GM18858 (cell line): ENCODE data around the gene RAB31.

Experiments
- ATAC-seq: cut with Tn5 transposase; IDR thresholded peaks from one replicate; pipeline ENCODE4 v1.9.1; 2021; ENCODE audit not compliant: unreplicated experiment

The RAB31 gene

DNA sequence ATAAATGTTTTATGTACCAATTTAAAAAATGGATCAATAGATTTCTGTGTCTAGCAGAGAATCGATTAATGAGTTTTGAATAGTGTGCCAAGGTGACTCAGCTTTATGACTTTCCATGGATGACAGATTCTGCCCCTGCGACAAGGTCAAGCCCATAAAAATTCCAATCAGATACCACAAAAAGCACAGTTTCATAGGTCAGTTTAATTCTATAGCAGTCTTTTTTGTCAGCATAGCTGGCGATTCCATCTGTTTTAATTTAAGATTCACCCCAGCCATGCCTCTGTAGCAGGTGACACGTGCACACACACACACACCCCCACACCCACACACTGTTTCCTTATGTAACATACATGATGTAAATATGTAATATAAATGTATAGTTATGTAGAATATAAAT, 28.9 kb downstream of the RAB31 start:
- ATAC-seq = no peak

DNA sequence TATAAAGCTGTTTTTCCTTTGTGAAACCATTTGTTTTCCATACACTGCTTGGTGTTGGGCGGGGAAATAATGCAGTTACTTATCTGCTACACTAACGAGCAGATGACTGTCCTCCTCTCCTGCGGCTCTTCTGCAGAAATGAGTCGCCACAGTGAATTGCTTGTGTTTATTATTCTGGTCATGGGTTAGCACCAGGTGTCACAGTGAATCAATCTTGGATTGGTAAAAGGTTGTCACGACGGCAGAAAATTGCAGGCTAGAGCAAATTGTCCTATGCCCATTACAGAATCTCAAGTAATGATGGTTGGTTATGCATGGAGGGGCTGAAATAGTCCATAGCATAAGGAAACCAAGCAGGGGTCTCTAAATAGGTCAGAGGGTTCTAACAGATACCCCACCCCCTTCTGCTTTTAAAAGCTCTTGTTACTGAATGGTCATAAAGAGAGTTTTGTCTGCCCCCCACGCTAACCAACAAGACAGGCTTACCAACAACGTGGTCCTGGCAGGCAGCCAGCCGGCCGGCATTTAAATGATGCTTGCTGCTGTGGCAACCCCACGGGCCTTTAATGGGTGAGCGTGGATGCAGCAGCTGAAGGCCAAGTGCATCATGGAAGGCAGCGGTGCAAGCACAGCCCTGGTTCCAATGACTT, 29.5 kb downstream of the RAB31 start:
- ATAC-seq = no peak

DNA sequence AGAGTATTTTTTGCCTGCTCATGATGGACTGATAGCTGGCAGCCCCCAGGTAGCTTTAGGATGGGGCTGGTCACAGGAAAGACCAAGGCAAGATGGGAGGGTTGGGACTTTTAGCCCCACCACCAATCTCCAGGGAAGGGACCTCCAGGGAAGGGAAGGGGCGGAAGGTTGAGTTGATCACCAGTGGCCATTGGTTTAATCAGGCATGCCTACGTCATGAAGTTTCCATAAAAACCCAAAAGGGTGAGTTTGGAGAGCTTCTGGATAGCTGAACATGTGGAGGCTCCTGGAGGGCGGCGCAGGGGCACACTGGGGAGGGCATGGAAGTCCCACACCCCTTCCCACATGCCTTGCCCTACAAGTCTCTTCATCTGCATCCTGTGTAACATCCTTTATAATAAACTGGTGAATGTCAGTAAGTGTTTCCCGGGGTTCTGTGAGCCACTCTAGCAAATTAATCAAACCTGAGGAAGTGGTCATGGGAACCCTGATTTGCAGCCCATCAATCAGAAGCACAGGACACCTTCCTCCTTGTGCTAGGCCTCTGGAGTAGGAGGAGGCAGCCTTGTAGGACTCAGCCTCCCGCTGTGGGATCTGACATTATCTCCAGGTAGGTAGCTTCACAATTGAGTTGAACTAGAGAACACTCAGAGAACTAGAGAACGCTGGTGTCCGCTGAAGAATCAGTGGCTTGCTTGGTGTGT, 30.3 kb downstream of the RAB31 start:
- no peak for ATAC-seq

DNA sequence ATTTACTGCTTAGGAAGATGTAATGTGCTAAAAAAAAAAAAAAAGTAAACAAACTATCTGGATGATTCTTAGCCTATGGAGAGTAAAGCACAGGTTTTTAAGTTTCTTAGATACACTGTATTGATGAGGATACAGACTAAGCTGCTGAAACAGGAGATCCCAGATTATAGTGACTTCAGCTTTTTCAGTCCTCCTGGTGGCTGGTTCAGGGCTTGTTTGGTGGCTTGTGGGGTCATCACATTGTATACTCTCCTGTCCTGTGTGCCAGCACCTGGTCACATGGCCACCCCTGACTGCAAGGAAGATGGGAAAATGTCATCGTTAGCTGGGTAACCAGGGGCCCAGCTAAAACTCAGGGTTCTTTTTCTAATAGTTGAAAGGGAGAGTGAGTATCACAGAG, 31.4 kb downstream of the RAB31 start:
- no peak for ATAC-seq

DNA sequence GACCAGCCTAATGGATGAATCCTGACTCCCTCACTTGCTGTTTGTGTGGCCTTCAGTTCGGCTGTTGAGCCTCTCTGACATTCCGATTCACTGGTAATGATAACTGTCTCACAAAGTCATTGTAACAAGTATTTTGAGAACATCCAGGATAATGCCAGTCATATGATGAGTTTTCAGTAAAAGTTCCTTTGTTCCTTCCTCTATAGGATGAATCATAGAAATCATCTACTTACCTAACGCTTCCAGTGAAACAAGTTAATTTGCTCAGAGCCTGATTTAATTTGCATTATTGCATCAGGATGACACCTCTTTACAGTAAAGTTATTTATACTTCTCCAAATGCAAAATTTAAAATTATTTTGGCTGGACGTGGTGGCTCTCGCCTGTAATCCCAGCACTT, 32.0 kb downstream of the RAB31 start:
- no peak for ATAC-seq

DNA sequence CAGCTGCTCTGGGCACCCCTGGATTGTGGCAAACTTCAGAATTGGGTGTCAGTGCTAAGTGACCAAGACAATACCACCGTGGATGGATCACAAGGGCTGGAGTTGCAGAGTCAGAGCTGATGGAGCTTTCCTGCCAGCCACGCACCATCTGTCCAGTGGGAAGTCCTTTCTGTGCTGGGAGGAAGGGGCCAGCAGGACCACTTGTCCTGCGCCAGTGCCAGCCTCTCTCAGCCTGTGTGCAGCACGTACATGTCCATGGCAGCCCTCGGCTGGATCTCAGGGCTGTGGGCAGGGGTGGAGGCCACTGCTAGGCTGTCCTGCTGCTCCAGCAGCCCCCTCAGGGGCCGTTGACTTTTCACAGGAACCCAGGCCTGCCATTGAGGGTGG, 33.3 kb downstream of the RAB31 start:
- ATAC-seq = no peak

DNA sequence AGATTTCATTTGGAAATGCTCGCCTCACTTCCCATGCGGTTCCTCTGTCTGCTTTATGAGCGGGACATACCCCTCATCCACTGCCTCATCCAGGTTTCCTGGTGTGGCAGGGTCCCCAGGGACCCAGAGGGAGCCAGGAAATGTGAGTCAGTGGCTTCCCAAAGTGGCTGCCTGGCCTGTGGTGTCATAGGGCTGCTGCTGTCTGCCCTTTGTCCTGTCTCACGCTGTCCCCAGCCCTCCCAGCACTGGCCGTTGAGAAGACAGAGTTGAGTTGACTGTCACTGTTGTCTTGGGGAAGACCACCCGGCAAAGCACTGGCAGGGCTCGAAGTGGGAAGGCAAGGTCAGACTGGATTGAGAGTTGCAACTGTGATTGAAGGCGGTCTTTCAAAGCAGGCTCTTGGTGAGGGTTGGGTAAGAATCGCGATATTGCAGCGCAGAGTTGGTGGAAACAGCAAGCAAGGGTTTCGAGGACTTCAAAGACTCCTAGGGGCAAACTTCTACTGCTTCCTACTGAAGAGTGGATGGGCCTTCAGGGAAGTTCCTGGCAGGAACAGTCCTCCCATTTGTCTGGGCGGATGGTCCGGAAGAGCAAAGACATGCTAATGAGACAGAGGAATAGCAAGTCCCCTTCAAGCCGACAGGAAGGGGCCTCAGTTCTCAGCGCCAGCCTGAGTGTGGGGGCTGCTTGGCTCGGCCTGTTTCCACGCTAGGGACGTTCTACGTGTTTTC, 33.9 kb downstream of the RAB31 start:
- no peak for ATAC-seq

DNA sequence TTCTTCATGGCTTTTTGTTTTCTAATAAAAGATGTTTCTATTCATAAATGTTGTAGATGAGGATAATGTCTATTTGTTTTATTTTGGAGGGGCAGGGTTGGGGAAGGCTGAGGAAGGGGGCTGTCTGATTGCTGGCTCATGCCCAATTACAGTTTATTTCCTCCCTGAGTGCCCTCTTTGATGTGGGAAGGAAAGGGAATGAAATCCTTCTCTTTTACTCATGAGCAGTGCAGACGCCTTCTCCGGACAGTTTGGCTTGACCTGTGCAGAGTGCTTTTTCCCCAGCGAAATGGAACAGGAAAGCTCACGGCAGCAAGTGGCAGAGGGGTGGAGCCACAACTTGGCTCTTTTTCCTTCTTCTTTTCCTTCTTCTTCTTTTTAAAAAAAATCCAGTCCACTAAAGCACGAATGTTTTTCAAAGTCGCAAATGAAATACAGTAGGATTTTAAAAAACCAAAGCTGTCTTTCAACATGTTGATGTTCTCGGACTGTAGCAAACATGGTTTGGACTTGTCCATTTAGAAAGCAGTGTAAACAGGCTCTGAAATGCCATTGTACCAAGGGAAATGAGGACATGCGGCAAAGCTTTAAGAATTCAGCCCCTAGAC, 34.5 kb downstream of the RAB31 start:
- no peak for ATAC-seq

DNA sequence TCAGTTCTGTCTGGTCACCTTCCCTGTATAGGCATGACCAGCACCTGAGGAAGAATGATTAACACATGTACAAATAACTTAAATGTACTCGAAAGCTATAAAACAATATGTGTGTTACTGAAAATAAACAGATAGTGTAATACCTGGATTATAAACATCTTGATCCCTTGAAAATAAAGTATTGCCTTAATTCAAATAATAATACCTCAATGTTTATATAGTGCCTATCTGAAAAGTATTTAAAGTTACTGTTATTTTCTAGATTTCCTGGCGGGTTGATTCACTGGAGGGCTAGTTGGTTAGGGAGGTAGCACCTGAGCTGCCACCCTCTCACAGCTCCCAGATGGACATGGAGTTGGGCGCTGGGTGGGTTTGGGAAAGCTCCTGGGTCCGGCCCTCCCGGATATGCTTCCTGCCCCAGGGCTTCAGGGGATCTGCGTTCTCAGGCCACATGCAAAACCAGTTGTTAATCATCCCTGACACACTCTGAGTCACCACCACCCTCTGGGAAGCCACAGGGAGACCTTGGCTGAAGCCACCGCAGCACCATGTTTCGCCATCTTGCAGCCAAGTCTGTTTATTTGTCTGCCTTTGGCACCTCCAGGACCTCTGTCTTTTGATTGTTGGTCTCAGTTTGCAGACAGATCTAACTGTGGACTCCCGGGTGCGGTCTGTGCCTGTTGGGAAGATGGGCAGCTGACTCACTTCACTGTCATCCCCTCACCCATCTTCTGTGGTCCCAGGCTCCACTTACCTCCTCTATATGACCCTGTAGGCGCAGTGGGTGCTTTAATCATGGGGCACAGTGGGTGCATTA, 35.3 kb downstream of the RAB31 start:
- ATAC-seq = no peak

DNA sequence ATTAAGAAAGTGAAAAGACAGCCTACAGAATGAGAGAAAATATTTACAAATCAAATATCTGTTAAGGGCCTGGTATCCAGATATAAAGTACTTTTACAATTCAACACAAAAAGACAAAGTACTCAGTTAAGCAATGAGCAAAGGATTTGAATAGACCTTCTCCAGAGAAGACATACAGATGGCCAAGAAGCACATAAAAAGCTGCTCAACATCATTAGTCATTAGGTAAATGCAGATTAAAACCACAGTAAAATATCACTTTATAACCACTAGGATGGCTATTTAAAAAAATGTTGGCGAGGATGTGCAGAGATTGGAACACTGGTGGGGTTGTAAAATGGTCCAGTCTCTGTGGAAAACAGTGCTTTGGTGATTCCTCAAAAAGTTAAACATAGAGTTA, 38.9 kb downstream of the RAB31 start:
- ATAC-seq = no peak

DNA sequence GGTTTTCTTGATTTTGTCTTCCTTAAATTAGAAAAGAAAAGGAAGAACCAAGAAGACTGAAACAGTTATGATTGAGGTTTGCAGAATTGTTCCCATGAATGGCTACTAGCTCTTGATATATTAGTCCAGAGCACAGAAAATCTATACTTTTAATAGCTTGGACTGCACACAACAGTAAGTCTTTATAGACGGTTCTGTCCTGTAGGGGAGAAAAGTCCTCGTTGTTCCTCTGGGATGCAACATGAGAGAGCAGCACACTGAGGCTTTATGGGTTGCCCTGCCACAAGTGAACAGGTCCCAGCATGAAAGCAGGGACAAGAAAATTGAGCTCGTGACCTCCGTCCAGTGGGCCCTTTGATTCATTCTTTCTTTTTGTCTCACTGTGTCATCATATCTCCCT, 41.5 kb downstream of the RAB31 start:
- ATAC-seq = no peak

DNA sequence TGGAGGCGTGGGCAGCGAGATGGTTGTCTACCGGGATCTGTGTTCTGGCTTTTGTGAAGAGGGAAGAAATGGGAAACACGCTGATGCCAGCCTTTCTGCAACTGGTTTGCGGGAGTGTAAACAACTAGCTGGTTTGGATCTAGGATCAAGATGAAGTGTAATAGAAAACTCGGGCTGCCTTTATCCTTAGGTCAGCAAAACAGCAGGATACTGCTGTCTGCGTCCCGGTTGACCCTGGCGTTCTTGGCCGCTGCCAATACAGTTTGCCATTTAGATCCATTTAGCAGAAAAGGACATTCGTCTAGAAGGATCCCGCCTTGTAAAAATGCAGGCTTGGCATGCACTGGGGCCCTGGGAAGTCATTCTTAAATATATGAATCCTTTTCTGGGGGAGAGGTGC, 42.0 kb downstream of the RAB31 start:
- ATAC-seq = no peak

DNA sequence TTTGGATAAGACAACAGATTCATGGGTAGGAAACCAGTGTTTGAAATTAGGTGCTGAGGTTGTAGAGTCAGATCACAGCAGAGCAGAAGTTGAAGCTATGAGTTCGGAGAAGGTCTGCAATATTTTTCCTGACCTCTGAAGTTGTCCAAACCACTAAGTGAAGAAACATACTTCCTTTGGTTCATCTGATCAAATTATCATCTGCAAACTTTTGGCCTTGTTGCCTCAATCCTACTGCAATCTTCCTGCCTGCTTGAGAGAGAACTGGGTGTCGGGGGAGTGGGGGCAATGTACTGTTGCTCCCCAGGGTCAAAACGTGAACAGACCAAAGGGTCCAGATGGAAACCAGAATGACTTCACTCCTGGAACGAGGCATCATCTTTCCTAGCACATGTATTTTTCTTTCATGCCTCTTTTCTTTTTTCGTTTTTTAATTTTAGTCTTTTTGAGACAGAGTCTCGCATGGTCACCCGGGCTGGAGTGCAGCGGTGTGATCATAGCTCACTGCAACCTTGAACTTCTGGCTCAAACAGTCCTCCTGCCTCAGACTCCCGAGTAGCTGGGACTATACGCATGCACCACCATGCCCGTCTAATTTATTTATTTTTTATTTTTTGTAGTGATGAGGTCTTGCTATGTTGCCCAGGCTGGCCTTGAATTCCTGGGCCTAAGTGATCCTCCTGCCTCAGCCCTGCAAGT, 42.7 kb downstream of the RAB31 start:
- ATAC-seq = no peak

DNA sequence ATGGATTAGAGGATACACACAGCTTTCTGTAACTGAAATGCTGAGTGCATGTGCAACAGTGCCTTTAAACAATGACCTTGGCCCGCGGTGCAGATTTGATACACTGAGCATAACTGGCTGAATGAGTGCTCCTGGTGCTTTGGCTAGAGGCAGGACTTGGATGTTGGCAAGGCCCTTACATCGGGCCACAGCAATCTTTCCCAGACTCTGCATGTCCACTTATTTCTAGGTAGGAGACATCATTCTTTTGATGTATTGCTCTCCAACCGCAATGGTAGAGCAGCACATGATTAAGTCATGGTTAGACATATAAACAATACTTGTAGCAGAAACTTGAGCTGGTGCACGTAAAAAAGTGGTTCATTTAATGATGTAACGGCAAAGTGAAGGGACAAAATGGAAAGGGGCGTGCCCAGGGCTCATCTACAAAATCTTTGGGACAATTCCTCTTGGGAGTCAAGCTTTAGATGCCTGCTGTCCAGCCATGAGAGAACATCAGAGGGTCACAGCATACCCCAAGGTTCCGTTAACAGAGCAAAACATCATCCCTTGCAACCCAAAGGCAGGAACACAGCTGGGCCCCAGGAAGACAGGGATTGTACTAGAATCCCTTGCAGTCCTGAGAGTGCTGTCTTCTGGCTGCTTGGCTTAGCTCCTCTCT, 43.4 kb downstream of the RAB31 start:
- no peak for ATAC-seq

DNA sequence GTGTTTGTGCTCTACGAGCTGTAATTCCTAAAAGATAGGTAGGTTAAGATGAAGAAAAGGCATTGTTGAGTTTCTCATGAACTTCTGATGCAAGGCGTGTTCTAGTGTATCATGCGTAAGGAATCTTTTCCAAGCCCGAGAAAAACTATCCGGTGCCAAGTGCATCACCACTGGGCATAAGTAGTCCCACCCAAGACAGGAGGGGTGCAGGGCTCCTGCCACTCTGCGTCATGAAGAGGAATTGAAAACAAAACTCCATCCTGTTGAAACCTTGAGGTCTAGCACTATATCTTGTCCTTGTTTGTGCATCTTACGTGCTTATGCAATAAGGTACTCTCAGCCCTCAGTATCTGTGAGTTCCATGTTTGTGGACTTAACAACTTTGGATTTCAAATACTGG, 45.7 kb downstream of the RAB31 start:
- no peak for ATAC-seq

DNA sequence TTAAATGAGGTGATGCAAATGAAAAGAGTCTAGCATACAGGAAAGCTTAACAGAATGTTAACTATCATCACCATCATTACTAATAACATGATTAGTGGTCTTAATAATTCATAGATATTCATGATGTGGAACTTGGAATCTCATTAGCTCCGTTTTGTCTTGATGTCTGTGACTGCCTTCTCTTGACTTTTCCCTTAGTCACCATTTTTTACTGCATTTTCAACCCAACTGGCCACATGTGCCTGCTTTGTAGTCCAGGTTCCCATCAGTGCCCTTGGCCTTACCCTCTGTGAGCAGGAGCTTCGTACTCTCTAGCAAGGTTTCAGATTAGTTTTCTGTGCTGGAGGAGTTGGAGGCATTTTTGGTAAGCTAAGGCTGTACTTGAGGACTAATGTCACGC, 47.0 kb downstream of the RAB31 start:
- no peak for ATAC-seq

DNA sequence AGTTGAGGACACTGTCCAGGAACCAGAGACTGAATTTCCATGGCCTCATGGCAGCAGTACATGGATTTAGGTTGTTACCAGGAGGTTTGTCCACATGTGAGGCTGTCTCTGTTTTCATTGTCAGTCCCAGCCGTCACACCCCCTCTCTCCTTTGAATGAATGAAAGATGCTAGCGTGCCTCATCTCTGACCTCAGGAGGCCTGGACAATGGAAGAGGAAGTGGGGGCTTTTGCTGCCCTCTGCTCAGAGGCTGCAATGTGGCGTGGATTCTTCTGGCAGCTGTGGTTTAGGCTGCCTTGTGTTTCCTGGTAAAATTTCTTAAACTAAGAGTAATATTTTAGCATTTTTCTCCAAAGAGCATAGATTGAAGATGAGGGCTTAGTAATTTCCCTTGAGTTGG, 47.5 kb downstream of the RAB31 start:
- no peak for ATAC-seq

DNA sequence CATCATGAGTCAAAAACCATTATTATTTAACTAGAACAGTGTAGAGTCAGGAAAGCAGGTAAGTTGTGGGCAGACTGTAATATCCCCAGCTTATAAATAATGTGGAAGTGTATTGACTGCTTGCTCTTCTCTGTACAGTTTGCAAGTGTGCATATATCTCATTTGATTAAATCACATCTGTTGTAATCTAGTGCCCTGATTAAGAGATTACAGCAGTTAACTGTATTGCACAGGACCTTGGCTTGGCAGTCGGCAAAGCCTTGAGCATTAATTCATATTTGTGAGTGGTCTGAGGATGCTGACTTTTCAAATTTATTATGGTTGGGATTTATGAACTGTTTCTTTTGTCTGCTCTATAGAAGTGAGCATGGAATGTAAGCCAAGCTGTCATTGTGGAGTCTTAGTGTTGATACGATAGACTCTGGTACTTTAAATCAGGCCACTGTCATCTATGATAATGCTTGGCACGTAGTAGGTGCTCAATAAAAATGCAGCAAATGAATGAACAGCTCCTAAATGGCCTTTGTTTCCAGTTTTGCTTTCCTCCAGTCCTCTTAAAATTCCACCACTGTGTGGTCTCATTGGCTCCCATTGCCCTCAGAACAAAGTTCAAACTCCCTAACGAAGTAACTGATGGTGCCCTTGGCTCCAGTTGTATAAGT, 48.3 kb downstream of the RAB31 start:
- no peak for ATAC-seq

DNA sequence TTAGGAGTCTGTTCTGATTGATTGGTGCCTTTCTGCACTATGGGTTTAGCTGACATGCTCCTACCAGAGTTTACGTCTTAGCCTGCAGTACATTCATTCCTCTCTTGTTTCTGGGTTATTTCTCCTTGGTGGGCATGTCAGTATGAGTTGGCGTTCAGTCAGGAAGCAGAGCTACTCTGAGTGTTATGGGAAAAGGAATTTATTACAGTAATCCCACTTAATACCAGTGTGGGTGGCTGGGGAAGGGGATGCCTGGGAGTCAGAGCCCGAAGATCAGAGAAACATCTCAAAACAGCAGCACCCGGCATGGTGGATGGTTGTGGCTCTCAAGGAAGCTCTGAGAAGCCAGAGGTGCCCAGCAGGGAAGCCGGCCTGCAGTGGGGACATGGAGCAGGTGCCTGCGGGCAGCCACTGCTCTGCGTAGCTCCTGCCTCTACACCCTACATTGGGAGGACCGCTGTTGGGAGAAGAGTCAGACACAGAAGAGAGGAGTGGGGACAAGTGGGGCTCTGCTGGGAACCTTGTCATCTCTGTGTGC, 48.9 kb downstream of the RAB31 start:
- ATAC-seq = no peak
